ENCODE data around the gene PKP1.
A peak's percentile ranks its signal among the peaks of the same experiment; 100 is the strongest.

PKP1 gene

GRCh38 chr1:201350884-201351283, 67.6 kb downstream of the PKP1 start:
- DNase-seq (ENCODE audit: low read depth, low spot score) = no peak

- DNase-seq (ENCODE audit: low read depth, low spot score) = no peak
Observed at GRCh38 chr1:201351617-201352016, 68.3 kb downstream of the PKP1 start.

GRCh38 chr1:201353186-201353940, 70.1 kb downstream of the PKP1 start:
- no peak for DNase-seq (ENCODE audit: low read depth, low spot score)

GRCh38 chr1:201354151-201354900, 71.0 kb downstream of the PKP1 start:
- DNase-seq (ENCODE audit: low read depth, low spot score) = no peak

- DNase-seq (ENCODE audit: low read depth, low spot score) = no peak
Observed at GRCh38 chr1:201354901-201355295, 71.6 kb downstream of the PKP1 start.

GRCh38 chr1:201355471-201355870, 72.2 kb downstream of the PKP1 start:
- DNase-seq (ENCODE audit: low read depth, low spot score) = no peak

- no peak for DNase-seq (ENCODE audit: low read depth, low spot score)
Observed at GRCh38 chr1:201356236-201356635, 72.9 kb downstream of the PKP1 start.

- no peak for DNase-seq (ENCODE audit: low read depth, low spot score)
Observed at GRCh38 chr1:201356701-201357100, 73.4 kb downstream of the PKP1 start.

GRCh38 chr1:201357211-201357610, 73.9 kb downstream of the PKP1 start:
- DNase-seq (ENCODE audit: low read depth, low spot score) = no peak

GRCh38 chr1:201357636-201358348, 74.5 kb downstream of the PKP1 start:
- DNase-seq (ENCODE audit: low read depth, low spot score) = no peak

- DNase-seq (ENCODE audit: low read depth, low spot score) = peak; percentile 42
Observed at GRCh38 chr1:201358596-201358995, 75.3 kb downstream of the PKP1 start.

GRCh38 chr1:201359031-201359872, 75.9 kb downstream of the PKP1 start:
- DNase-seq (ENCODE audit: low read depth, low spot score) = no peak

- no peak for DNase-seq (ENCODE audit: low read depth, low spot score)
Observed at GRCh38 chr1:201359873-201360210, 76.5 kb downstream of the PKP1 start.

GRCh38 chr1:201360486-201360885, 77.2 kb downstream of the PKP1 start:
- no peak for DNase-seq (ENCODE audit: low read depth, low spot score)

- no peak for DNase-seq (ENCODE audit: low read depth, low spot score)
Observed at GRCh38 chr1:201360901-201361651, 77.8 kb downstream of the PKP1 start.

GRCh38 chr1:201361652-201362504, 78.6 kb downstream of the PKP1 start:
- DNase-seq (ENCODE audit: low read depth, low spot score) = peak; percentile 67

- DNase-seq (ENCODE audit: low read depth, low spot score) = no peak
Observed at GRCh38 chr1:201362906-201363305, 79.6 kb downstream of the PKP1 start.

GRCh38 chr1:201363467-201363866, 80.2 kb downstream of the PKP1 start:
- no peak for DNase-seq (ENCODE audit: low read depth, low spot score)

- DNase-seq (ENCODE audit: low read depth, low spot score) = no peak
Observed at GRCh38 chr1:201364808-201365105, 81.5 kb downstream of the PKP1 start.

- DNase-seq (ENCODE audit: low read depth, low spot score) = no peak
Observed at GRCh38 chr1:201365251-201365650, 81.9 kb downstream of the PKP1 start.

Data from astrocyte of the hippocampus (primary cell).